ENCODE measurements around the gene FAM98C.

FAM98C gene

GRCh38 chr19:38381138-38381537 lies 21.8 kb upstream of the FAM98C start:
- no peak for DNase-seq

DNA sequence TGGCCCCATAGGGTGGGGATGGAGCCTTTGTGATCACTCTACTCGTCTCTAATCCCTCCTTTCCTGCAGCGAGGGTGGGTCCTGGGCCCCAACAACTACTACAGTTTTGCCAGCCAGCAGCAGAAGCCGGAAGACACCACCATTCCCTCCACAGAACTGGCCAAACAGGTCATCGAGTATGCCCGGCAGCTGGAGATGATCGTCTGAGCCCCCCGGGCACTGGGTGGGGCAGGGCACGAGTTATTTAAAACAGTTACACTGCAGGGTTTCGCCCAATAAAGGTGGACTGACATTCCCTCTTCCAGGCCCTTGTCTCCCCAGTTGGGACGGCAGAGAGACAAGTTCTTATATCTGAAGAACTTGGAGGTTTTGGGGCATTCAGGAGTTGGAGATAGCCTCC lies 19.7 kb upstream of the FAM98C start:
- no peak for DNase-seq

GRCh38 chr19:38383743-38384142 lies 19.1 kb upstream of the FAM98C start:
- DNase-seq, result no peak

- DNase-seq, result no peak
These were observed 18.5 kb upstream of the FAM98C start for GRCh38 chr19:38384209-38385027.

DNA sequence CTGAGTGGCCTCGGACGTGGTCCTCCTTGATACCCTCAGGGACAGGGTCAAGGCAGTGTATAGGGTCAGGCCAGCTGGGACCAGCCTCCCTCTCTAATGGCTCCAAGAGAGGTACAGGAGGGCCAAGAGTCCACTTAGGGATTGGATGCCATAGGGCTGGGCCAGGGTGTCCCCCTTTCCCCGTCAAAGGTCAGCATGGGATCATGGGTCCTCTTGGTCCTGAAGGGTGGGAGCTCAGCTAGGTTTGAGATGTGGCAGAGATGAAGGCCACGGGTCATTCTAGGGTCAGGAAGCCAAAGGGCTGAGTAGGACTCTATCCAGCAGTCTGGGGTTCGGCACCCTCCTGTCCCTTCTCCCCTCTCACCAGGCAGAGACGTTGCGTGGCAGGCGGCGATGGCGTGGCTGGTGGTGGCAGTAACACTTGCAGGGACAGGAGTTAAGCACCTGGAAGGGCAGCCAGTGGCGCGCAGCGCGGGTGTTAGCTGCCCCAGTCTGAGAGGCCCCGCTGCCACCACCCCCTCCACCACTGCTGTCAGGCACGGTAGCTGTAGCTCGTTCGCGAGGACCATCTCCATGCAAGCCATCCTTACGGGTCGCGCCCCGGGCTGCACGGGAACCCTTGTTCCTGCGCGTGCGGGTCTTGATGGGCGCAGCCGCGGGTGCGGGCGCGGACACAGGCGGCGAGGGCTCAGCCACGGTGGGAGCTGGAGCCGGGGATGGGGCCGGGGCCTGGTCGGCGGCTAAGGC lies 17.7 kb upstream of the FAM98C start:
- no peak for DNase-seq

DNA sequence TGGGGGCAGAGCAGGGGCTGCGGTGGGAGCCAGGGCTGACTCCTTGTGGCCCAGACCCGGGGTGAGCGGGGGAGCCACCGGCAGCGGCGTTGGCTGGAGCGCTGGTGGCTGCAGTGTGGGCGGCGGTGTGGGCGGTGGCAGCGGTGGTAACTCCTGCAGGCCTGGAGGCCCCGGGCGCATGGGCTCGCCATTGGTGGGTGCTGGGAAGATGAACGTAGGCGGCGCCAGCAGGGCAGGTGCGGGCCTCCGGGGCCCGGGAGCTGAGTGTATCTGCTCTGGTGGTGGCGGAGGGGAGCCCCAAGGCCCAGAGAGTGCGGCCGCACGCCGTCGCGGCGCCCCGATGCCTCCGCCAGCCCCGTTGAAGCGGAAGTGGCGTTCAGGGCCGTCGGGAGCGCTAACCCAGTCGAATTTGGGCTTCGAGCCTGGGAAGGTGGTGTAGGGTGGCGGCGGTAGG lies 17.1 kb upstream of the FAM98C start:
- DNase-seq, result no peak

DNA sequence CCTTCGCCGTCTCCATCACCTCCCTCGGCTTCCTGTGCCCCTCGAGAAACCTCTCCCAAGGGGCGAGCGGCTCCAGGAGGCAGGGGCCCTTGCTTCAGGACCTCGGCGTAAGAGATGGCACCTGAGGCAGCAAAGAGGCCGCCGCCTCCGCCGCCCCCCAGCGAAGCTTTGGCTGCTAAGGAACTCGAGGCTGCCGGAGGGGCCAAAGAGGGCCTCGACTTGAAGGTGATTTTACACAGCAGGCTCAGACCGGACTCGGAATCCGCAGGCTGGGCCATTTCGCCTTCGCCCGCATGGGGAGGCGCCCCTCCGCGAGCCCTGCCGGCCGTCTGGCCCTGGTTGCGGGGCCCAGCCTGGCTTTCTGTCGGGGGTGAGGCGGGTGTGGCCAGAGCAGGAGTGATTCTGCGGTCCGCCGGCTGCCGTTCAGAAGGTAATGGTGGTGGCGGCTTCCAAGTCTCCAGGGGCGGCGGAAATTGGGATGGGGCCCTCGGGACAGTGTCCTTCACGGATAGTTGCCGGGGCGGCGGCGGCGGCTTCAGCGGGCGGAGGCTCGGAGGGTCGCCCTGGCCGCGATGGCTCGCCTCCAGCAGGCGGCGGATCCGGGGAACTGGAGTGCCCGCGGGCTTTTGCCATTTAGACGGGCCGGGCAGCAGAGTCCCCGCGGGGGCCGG lies 16.5 kb upstream of the FAM98C start:
- no peak for DNase-seq

- no peak for DNase-seq
These were observed 15.8 kb upstream of the FAM98C start for GRCh38 chr19:38386971-38387549.

- DNase-seq, result peak; percentile 61
These were observed 15.1 kb upstream of the FAM98C start, which contains the start of gene GGN for GRCh38 chr19:38387550-38388348. Gene GGN, minus strand, starts transcription at chr19:38388034. Its CDS starts 773 bp downstream, at chr19:38387261.

DNA sequence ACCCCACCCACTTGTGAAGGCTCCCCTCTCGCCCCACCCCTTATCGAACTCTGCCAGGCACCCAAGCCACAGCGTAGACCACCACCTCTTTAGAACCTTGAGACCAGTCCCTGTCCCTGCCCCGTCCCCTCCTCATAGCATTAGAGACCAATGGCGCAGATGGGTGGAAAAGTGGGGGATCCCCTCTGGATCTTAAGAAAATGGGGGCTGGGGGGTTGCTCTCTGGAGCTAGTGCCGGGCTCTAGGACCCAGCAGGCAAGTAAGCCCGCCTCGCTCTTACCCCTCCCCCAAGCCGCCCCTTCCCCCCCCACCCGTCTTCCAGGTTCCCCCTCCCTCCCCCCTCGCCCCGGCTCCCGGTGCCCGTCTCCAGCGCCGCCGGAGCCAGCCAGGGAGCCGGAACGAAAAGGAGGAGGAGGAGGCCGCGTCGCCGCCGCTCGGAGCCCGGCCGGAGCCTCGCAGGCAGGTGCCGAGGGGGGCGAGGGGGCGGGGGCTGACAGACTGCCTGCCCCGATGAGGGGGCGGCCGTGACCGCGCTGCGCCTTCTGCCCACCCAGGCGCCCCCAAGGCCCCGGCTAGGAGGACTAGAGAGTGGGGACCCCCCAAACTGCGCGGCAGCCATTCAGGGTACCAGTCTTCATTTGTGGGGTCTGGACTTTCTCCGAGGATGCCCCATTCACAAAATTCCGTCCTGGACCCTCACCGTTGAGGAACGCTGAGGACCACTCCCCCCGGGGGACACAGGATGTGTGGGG lies 14.4 kb upstream of the FAM98C start, which contains the start of gene SPRED3:
TSS of gene SPRED3 (plus strand) at position 349 of the 752 bp plus-strand sequence. CDS start 1,606 bp downstream, outside the sequence.
- no peak for DNase-seq

DNA sequence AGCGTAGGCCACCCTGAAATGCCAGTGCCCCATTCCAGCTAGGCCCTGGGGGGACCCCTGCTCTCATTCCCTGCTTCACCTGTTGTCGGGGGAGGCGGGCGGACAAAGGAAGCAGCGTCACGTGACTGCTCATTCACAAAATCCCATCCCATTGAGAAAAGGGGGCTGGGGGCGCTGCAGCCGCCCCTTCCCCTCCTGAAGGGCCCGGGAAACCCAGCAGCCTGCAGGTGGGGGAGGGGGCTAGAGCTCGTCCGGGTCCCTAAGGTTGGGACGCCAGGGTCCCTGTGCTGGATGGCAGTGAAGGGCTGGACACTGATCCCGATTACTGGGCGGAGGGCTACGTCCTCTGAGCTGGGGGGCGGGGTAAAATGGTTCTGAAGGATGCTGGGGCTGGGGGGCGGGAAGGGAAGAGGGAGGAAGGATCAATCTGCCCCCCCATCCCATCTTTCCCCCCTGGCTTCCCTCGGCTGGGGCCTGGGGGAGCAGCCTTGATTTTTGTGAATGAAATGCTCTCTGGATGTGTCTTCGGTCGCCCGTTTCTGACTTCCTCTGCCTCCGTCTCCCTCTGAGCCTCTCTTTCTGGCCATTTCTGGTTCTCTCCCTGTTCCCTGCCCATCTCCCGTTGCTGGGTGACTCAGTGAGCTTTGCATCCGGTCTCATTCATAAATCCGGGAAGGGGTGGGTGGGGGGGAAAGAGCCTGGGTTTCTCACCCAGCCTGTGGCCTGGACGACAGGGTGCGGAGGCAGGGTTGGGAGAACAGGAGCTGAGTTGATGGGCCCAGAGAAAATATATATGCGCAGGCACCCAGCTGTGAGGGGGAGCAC lies 13.6 kb upstream of the FAM98C start:
- DNase-seq, result no peak

DNA sequence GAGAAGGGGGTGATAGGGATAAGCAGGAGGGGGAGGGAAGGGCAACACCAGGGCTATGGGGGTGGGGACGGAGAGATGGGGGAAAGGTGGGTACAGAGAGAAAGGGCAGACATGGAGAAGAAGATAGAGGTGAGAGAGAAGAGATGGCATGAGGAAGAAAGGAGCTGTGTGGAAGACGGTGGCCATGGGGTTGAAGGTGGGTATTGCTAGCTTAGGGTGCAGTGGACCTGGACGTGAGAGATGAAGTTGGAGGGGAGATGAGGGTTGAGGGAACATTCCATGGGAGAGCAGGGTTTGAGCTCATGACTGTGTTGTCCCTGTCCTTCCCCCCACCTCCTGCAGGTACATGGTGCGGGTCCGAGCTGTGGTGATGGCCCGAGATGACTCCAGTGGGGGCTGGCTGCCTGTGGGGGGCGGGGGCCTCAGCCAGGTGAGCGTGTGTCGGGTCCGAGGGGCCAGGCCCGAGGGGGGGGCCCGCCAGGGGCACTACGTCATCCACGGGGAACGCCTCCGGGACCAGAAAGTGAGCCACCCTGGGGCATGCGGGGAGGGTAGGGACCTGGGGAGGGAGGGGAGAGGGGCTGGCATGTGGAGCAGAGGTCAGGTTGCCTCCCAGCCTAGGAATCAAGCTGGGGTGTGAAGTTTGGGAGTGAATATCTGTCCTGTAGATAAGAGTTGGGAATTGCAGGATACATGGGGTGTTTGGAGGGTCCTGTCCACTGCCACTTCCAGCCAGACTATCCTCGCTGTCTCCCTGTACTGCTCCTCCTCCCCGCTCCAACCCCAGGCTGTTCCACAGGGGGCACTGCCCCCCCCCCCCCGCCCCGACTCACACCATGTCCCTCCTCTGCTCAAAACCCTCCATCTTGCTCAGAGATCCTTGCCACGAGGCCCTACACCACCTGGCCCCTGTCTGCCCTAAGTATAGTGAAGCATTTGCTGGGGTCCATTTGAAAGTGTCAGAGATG lies 12.7 kb upstream of the FAM98C start:
- no peak for DNase-seq

GRCh38 chr19:38391911-38392464 lies 10.9 kb upstream of the FAM98C start:
- DNase-seq, result no peak

- DNase-seq, result no peak
These were observed 10.1 kb upstream of the FAM98C start for GRCh38 chr19:38392707-38393308.

- DNase-seq, result peak; percentile 41
These were observed 8.4 kb upstream of the FAM98C start for GRCh38 chr19:38394488-38394887.

GRCh38 chr19:38395381-38396114 lies 7.3 kb upstream of the FAM98C start:
- peak; percentile 24 for DNase-seq

- DNase-seq, result no peak
These were observed 3.8 kb upstream of the FAM98C start for GRCh38 chr19:38399081-38399480.

DNA sequence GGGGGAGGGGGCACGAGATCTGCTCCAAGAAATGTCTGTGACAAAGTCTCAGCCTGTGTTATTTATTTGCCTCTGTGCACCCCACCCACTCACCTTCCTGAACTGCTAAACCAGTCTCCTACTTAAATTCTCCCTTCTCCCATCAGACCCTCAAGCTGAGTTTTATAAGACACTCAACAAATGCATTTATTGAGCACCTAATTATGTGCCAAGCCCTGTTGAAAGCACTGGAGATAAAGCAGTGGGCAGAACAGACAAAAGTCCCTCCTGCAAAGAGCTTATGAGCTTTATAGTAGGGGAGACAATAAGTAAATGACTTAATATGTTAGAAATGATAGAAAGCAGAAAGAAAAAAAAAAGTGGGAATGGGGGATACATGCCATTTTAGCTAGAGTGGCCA lies 3.4 kb upstream of the FAM98C start:
- DNase-seq, result no peak
